Measurements from ENCODE around the gene FLNC.

FLNC gene

DNA sequence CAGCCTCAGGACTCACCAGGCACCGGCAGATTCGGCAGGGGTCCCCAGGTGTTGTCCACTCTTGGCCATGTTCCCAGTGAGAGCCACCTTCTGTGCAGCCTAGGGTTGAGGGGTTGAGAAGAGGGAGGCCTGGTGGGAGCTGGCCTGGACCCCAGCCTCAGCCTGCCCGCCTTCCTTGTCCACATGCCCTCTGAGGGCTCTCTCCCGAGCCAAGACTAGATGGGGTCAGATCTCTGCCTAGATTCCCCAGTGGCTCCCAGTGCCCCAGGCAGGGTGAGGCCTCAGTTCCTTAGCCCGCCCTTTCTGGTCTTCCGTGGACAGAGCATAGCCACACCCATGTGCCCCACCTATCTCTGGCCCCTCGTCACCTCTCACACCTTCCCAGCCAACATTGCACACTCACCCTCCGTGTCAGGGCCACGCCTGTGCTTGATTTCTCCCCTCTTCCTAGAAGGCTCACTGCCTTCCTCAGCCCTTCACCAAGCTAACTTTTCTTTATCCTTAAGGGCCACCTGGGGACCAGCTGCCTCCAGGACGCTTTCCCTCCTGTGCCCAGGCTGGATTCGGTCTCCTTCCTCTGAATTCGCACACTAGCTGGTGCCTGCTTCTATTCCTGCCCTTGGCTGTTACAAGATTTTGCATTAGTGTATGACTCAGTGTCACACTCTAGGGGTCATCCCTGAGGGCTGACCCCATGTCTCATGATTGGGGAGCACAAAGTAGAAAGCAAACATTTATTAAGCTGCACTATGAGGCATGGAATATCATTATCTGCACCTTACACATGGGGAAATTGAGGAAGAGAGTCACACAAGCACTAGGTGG lies 72.8 kb downstream of the FLNC start:
- DNase-seq = no peak

DNA sequence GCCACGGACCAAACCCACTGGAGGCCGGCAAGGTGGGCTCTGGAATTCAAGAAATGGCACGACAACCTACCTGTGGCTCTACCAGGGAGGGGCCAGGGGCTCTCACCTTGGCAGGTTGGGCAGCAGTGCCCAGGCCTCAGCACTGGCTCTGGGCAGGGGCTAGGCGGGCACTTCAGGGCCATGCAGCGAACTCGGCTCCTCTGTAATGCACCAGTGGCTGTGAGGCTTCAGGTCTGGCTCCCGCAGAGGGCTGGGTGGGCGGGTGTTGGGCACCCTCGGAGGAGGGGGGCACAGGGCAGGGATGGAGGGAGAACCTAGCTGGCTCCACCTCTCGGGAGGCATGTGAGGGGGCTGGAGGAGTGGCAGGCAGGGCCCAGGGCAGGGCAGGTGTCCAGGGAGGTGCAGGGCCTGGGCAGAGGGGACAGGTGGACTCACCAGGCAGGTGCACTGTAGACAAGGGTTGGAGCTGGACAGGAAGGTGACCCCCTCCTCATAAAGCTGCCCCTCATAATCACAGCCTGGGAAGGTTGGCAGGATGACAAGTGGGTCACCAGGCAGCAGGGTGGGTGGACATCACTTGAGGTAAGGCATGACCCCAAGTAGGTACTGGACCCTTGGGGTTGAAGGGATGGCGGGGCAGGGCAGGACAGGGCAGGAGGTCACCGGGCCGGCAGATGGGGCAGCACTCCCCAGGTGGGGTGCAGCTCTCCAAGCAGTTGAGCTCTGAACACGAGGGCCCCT lies 73.6 kb downstream of the FLNC start:
- no peak for DNase-seq

DNA sequence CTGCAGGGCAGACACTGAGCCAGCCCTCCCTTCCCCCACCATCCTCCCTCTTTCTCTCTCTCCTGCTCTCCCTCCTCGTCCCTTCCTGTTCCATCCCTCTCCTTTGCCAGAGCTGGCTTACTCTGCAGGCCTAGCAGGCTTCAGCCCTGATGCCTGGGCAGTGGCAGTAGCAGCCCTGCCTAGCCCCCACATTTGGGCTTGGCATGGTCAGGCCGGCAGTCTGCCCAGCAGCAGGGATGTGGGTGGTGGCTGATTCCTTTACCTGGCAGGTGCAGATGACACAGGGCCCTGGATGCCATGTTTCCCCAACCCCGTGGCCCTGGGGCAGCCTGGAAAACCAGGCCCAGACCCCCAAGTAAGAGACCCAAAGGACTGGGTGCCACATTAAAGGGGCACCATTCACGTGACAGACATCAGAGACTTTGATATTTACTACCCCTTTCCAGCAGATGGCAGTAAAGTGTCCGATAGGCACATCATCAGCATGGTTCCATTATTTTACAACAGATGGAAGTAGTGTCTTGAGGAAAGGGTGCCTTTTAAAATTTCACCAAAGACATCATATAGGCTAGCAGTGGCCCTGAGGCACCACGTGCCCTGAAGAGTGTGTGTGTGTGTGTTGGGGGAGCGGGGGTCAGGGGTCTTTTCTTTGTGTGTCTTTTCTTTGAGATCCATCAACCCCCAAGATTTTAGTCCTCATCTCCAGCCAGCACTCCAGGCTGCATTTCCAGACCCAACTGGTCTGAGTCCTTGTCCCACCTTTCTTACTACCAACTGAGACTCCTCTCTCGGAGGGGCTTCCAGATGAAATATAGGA lies 74.4 kb downstream of the FLNC start:
- peak; percentile 16 to 48 for DNase-seq

DNA sequence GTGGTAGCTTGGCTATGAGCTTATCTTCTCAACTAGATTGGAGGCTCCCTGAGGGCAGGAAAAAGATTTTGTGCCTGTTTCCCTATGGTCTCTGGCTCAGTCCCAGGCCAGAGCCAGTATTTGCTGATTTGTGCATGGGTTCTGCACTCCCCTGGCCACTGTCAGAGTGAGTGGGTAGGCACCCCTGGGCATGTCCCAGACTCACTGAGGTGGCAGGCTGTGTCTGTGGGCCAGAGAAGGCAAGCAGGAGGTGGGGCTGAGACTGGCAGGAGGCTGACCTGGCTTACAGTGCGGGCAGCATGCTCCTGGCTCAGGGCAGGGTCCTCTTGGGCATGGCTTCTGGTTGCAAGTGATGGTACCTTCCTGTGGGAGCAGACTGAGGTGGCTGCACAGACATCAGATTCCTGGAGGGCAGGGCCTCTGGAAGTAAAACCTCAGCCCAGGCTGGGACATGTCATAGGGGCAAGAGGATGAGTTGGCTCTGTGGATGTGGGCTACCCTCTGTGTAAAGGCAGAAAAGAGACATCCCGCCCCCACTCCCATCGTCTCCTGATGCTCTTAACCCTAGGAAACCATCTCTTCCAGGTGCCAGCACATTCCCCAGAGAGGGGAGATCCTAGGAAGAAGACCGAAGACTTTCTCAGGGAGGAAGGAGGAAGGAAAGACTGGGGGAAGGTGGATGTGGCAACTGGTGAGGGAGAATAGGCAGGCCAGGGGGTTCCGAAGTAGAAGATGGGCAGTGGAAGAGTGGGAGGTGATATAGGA lies 76.0 kb downstream of the FLNC start:
- DNase-seq = no peak

DNA sequence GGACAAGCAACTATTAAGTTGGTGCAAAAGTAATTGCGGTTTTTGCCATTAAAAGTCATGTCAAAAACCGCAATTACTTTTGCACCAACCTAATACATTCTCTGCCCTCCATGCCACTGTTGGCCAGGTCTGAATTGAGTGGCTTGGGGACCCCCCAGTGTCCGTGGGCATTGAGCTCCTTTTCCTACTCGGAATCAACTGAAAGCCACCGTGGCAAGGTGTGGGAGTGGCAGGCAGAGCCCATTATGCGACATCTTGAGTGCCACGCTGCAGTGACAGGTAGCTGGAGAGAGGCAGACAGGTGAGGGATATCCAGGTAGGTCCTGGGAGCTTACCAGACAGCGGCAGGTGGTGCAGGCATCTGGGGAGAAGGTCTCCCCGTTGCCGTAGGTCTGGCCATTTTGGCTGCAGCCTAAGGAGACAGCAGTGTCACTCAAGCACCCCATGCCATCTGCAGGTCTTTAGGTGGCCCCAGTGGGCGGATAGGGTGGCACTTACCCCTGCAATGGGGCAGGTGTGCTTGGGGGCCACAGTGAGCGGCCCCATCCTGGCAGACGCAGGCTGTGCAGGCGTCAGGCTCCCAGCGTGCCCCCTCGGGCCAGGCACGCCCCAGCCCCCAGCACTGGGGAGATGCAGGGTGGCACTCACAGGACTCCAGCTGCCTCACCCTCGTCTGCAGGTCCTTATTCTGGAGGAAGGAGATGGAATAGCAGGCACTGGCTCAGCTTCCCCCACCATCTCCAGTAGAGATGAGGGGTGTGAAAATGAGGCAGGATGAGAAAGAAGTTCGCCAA lies 76.8 kb downstream of the FLNC start:
- DNase-seq = no peak
